WTC11 (cell line): ENCODE results near the gene PRDM12. TPM values are rescaled to one million over a fixed set of nuclear protein-coding genes. Genes with fewer than 3 reads are reported as not detected.

ENCODE experiments used
- ATAC-seq: fragments of 200-7000 bp; cut with Tn5 transposase; 2 replicates; pipeline ENCODE4 v1.10.0; 2021; ENCODE audit warnings: mild to moderate bottlenecking, moderate library complexity
- CTCF ChIA-PET: fragments of 300-600 bp; sonication (Branson Sonifier 250); formaldehyde crosslinking; loops from one replicate; lab custom pipeline; 2021; ENCODE audit warnings: antibody characterized with exemption; lab: Charles Lee
- POLR2A ChIA-PET: fragments of 350-600 bp; sonication (Branson Sonifier 250); formaldehyde crosslinking; loops from one replicate; lab custom pipeline; 2021; ENCODE audit warnings: antibody characterized with exemption; lab: Charles Lee
- DNase-seq: peaks from one replicate; pipeline ENCODE4 v3.0.0; 2021; ENCODE audit warnings: low spot score
- H3K27ac Mint-ChIP-seq: 2 replicates; pipeline ENCODE4 v1.8.0; 2021; ENCODE audit warnings: mixed read lengths
- H3K27me3 Mint-ChIP-seq: 2 replicates; pipeline ENCODE4 v1.8.0; 2021; ENCODE audit warnings: low read depth, mild to moderate bottlenecking, moderate library complexity, mixed read lengths
- H3K36me3 Mint-ChIP-seq: 2 replicates; pipeline ENCODE4 v1.8.0; 2021; ENCODE audit warnings: mixed read lengths
- H3K4me1 Mint-ChIP-seq: 2 replicates; pipeline ENCODE4 v1.8.0; 2022; ENCODE audit warnings: mixed read lengths
- H3K4me3 Mint-ChIP-seq: 2 replicates; pipeline ENCODE4 v1.8.0; 2021; ENCODE audit warnings: mild to moderate bottlenecking, moderate library complexity, mixed read lengths
- H3K9me3 Mint-ChIP-seq: 2 replicates; pipeline ENCODE4 v1.8.0; 2021; ENCODE audit warnings: mixed read lengths
- ARID4B ChIP-seq: sonication (generic); formaldehyde crosslinking; IDR thresholded peaks from 2 replicates; pipeline ENCODE4 v1.8.0; 2023; ENCODE audit warnings: missing genetic modification reagents, mild to moderate bottlenecking, borderline replicate concordance
- ELF4 ChIP-seq: sonication (generic); formaldehyde crosslinking; IDR thresholded peaks from 2 replicates; pipeline ENCODE4 v1.8.1; 2022; ENCODE audit warnings: low read depth, mild to moderate bottlenecking, moderate library complexity, missing genetic modification reagents
- EMX1 ChIP-seq: fragments of 250-450 bp; sonication (Bioruptor Pico); IDR thresholded peaks from 2 replicates; pipeline ENCODE4 v1.8.0; 2021; ENCODE audit warnings: mild to moderate bottlenecking
- FOXJ3 ChIP-seq: sonication (generic); formaldehyde crosslinking; IDR thresholded peaks from 2 replicates; pipeline ENCODE4 v1.9.0; 2021; ENCODE audit warnings: missing genetic modification reagents, mild to moderate bottlenecking, borderline replicate concordance
- FOXK1 ChIP-seq: sonication (generic); formaldehyde crosslinking; IDR thresholded peaks from 2 replicates; pipeline ENCODE4 v1.8.0; 2022; ENCODE audit warnings: mild to moderate bottlenecking, moderate library complexity, missing genetic modification reagents
- GTF2I ChIP-seq: fragments of 250-450 bp; sonication (Bioruptor Pico); conservative IDR thresholded peaks from 2 replicates; pipeline ENCODE4 v1.4.0; 2021; ENCODE audit warnings: mild to moderate bottlenecking
- HMGXB4 ChIP-seq: sonication (generic); formaldehyde crosslinking; IDR thresholded peaks from 2 replicates; pipeline ENCODE4 v1.8.1; 2023; ENCODE audit warnings: mild to moderate bottlenecking, moderate library complexity, missing genetic modification reagents
- JAZF1 ChIP-seq: fragments of 250-450 bp; sonication (Bioruptor Pico); IDR thresholded peaks from 2 replicates; pipeline ENCODE4 v1.9.0; 2021; ENCODE audit warnings: moderate library complexity, mild to moderate bottlenecking, inconsistent platforms
- NFYB ChIP-seq: sonication (generic); formaldehyde crosslinking; conservative IDR thresholded peaks from 2 replicates; pipeline ENCODE4 v1.8.0; 2022; ENCODE audit warnings: low read depth, missing genetic modification reagents
- NR3C1 ChIP-seq: sonication (generic); formaldehyde crosslinking; conservative IDR thresholded peaks from 2 replicates; pipeline ENCODE4 v1.8.1; 2023; ENCODE audit warnings: low read depth, mild to moderate bottlenecking, missing genetic modification reagents
- OVOL2 ChIP-seq: fragments of 250-450 bp; sonication (Bioruptor Pico); IDR thresholded peaks from 2 replicates; pipeline ENCODE4 v1.9.0; 2021; ENCODE audit warnings: mild to moderate bottlenecking, borderline replicate concordance
- RORB ChIP-seq: fragments of 250-450 bp; sonication (Bioruptor Pico); IDR thresholded peaks from 2 replicates; pipeline ENCODE4 v1.9.0; 2021; ENCODE audit warnings: mild to moderate bottlenecking
- USF2 ChIP-seq: sonication (generic); formaldehyde crosslinking; IDR thresholded peaks from 2 replicates; pipeline ENCODE4 v1.8.1; 2023; ENCODE audit warnings: mild to moderate bottlenecking, missing genetic modification reagents, moderate library complexity
- ZNF138 ChIP-seq: sonication (generic); formaldehyde crosslinking; conservative IDR thresholded peaks from 2 replicates; pipeline ENCODE4 v1.8.1; 2022; ENCODE audit warnings: mild to moderate bottlenecking, moderate library complexity, missing genetic modification reagents
- ZNF317 ChIP-seq: sonication (generic); formaldehyde crosslinking; IDR thresholded peaks from 2 replicates; pipeline ENCODE4 v1.8.1; 2023; ENCODE audit warnings: low read depth, mild to moderate bottlenecking, moderate library complexity, missing genetic modification reagents, borderline replicate concordance
- ZNF425 ChIP-seq: fragments of 250-450 bp; sonication (Bioruptor Pico); conservative IDR thresholded peaks from 2 replicates; pipeline ENCODE4 v1.9.0; 2021; ENCODE audit warnings: mild to moderate bottlenecking
- total RNA-seq: library from RNA; stranded (reverse); gene quantifications from 3 replicates; pipeline ENCODE4 v1.2.3, GENCODE V29; 2021

The PRDM12 gene
- total RNA-seq, 1 experiment from 2014 or later: 0.09 TPM

GRCh38 chr9:130668659-130669058 lies 4.3 kb downstream of the PRDM12 start:
- ATAC-seq (no peak), DNase-seq (no peak)
- POLR2A ChIA-PET: interaction anchor here (0.5 kb wide), 1 partner anchor 524 kb away, joined by 3 read pairs; no protein-coding TSS in a partner anchor
- Mint-ChIP-seq H3K36me3 (peaks cover 3% of the 10 kb centered on the region; the same call in 1 of the 2 replicates), H3K27ac (no peak overlapping the region), H3K4me3 (no peak overlapping the region), H3K9me3 (no peaks in the 10 kb centered on the region), H3K4me1 (peaks cover 11% of the 10 kb centered on the region), H3K27me3 (peaks cover 76% of the 10 kb centered on the region)
- CTCF ChIA-PET: interaction anchor here (1.2 to 5.2 kb wide), 2 partner anchors 14 to 16 kb away, joined by 4 to 24 read pairs; no protein-coding TSS in a partner anchor
- TF ChIP-seq RORB (no peak), FOXK1 (no peak), HMGXB4 (CRISPR knock-in tag) (no peak), JAZF1 (CRISPR knock-in tag) (no peak), FOXJ3 (no peak), ZNF425 (CRISPR knock-in tag) (no peak), ARID4B (no peak)

GRCh38 chr9:130669965-130670364 lies 5.6 kb downstream of the PRDM12 start:
- ATAC-seq (no peak), DNase-seq (no peak)
- Mint-ChIP-seq H3K9me3 (no peaks in the 10 kb centered on the region), H3K27me3 (peaks cover 63% of the 10 kb centered on the region), H3K36me3 (peaks cover 3% of the 10 kb centered on the region; the same call in 1 of the 2 replicates), H3K27ac (no peak overlapping the region), H3K4me3 (no peak overlapping the region), H3K4me1 (peaks cover 11% of the 10 kb centered on the region)
- no peak for TF ChIP-seq OVOL2 (CRISPR knock-in tag)
- TF ChIP-seq EMX1 (CRISPR knock-in tag): no peak
- no peak for TF ChIP-seq GTF2I (CRISPR knock-in tag)
- TF ChIP-seq USF2 (CRISPR knock-in tag): no peak
- no peak for TF ChIP-seq FOXK1
- TF ChIP-seq NFYB (CRISPR knock-in tag): no peak
- TF ChIP-seq ELF4 (CRISPR knock-in tag): no peak
- ChIA-PET POLR2A (no interaction called here), CTCF (interaction anchor here (1.0 kb wide), 1 partner anchor 12 kb away, joined by 4 read pairs; no protein-coding TSS in a partner anchor)

GRCh38 chr9:130670644-130671043 lies 6.2 kb downstream of the PRDM12 start:
- no peaks in the 10 kb centered on the region for H3K9me3 Mint-ChIP-seq
- no peak for TF ChIP-seq ZNF138
- TF ChIP-seq ARID4B: no peak
- TF ChIP-seq NR3C1 (CRISPR knock-in tag): no peak
- no peak for TF ChIP-seq ZNF317 (CRISPR knock-in tag)
- no peak for DNase-seq
- peaks cover 57% of the 10 kb centered on the region for H3K27me3 Mint-ChIP-seq
- ChIA-PET POLR2A (no interaction called here), CTCF (no interaction called here)
- H3K36me3 Mint-ChIP-seq: no peaks in the 10 kb centered on the region
- H3K4me1 Mint-ChIP-seq: peaks cover 6% of the 10 kb centered on the region
- no peak for ATAC-seq
- H3K27ac Mint-ChIP-seq: no peak overlapping the region
- no peak overlapping the region for H3K4me3 Mint-ChIP-seq
